ENCODE measurements around the gene MT1H. TPM values are rescaled to one million over a fixed set of nuclear protein-coding genes. Genes with fewer than 3 reads are reported as not detected.

MT1H gene
- total and polyA plus RNA-seq, 2 donors (not counting 1 experiment from before 2014, with no cell fraction given): not detected

DNA sequence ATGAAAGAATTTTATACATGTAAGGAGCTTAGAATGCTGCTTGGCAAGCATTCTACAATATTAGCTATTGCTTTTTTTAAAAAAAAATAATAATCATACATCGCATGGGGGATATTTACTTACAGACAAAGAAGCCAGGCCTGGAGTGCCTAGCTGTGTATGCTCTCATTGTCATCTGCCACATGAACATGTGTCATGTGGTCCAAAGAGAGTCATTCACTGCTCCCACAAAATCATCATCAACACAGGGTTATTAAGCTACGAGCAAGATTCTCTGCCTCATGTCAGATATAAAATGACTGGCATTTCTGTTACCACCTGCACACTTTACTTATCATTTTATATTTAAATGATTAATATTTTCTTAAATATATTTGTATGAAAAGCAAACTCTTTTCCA, 46.0 kb upstream of the MT1H start:
- ATAC-seq (ENCODE audit: low read depth) (no peak), DNase-seq (no peak)
- H3K9ac ChIP-seq (ENCODE audit: low read length): no peak overlapping the region
- POLR2A ChIA-PET: no interaction called here
- no peaks in the 10 kb centered on the region for H3K79me2 ChIP-seq (ENCODE audit: control insufficient read depth, insufficient read depth, low read length)
- intact Hi-C loops (cut with micrococcal nuclease): no loop called here
- H3K36me3 ChIP-seq (replicated peaks in 1 of 2; ENCODE audit: control extremely low read depth in 1 of 2, control insufficient read depth in 1 of 2, extremely low read depth in 1 of 2, insufficient read depth in 2 of 2, low read length in 1 of 2): no peaks in the 10 kb centered on the region
- no peaks in the 10 kb centered on the region for H4K20me1 ChIP-seq (ENCODE audit: control insufficient read depth, insufficient read depth, low read length, poor library complexity, severe bottlenecking)
- no peak overlapping the region for H3K4me2 ChIP-seq (replicated peaks; ENCODE audit: low read depth, low read length, poor library complexity, severe bottlenecking)
- peaks cover 14% of the 10 kb centered on the region in 2 donors for H3K4me1 ChIP-seq (ENCODE audit: control insufficient read depth in 2 of 2, insufficient read depth in 2 of 2, low read length in 2 of 2)
- CTCF ChIA-PET: interaction anchor here (0.9 to 1.7 kb wide), 4 partner anchors 12 to 23 kb away, joined by 3 to 5 read pairs (median 4); partner anchors contain the start of gene MT1A
- no peaks in the 10 kb centered on the region for H3K9me3 ChIP-seq (ENCODE audit: control extremely low read depth in 1 of 3, control insufficient read depth in 2 of 3, insufficient read depth in 1 of 3, low read length in 2 of 3)
- Mint-ChIP-seq H3K9me3 (ENCODE audit: insufficient read depth) (no peaks in the 10 kb centered on the region), H3K27me3 (peaks cover 44% of the 10 kb centered on the region), H3K4me1 (peaks cover 13% of the 10 kb centered on the region), H3K4me3 (no peak overlapping the region), H3K27ac (no peak overlapping the region)
- TF ChIP-seq EZH2 (IDR thresholded peaks at IDR 0.05; ENCODE audit: borderline replicate concordance, insufficient read depth, low read depth, low read length, poor library complexity, severe bottlenecking): no peak
- peaks cover 0 to 35% (median 21%) of the 10 kb centered on the region in 4 experiments for H3K27me3 ChIP-seq (replicated peaks in 1 of 4; ENCODE audit: control extremely low read depth in 1 of 4, control insufficient read depth in 3 of 4, insufficient read depth in 4 of 4, low read length in 3 of 4)
- no peak overlapping the region for H3K27ac ChIP-seq (ENCODE audit: low read length in 2 of 2)
- H3K4me3 ChIP-seq (ENCODE audit: control extremely low read depth in 1 of 5, extremely low read depth in 1 of 5, insufficient read depth in 1 of 5, low read depth in 2 of 5, low read length in 4 of 5): no peak overlapping the region
- no CpG with 5 or more reads among the region's 2 CpGs for WGBS (ENCODE audit: insufficient coverage)
- no peak overlapping the region for H2AFZ ChIP-seq (ENCODE audit: insufficient read depth, low read depth, low read length, poor library complexity, severe bottlenecking)

DNA sequence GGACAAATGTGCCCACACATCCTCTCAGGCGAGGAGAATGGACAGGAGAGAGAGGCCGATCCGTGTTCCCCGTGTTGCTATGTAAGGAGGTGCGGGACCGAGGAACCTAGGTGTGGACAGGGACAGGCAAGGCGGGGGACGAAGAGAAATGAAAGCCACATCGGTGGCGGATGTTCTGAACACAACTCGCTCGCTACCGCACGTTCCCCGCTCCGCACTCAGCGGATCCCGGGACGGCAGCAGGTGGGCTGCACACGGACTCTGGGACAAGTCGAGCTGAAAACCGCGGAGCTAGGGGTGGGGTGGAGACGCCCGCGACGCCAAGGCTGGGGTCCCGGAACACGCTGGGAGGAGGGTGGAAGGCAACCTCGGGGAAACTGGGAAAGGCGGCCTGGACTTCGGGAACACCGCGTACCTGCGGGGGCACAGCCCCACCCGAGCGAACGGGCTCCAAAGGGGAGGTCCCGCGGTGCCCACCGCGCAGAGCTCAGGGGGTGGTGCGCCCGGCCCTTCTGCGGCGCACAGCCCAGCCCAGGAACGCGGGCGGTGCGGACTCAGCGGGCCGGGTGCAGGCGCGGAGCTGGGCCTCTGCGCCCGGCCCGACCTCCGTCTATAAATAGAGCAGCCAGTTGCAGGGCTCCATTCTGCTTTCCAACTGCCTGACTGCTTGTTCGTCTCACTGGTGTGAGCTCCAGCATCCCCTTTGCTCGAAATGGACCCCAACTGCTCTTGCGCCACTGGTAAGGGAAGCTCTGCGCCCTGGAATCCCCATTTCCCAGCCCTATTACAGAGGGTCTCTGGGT, 44.3 kb upstream of the MT1H start, which contains the start of gene MT1E:
Gene MT1E, plus strand, starts transcription at position 642 of the 803 bp plus-strand sequence. Its CDS starts 71 bp downstream, at position 713.
- H3K36me3 ChIP-seq (replicated peaks in 1 of 2; ENCODE audit: control extremely low read depth in 1 of 2, control insufficient read depth in 1 of 2, extremely low read depth in 1 of 2, insufficient read depth in 2 of 2, low read length in 1 of 2): no peaks in the 10 kb centered on the region
- peak within 1 kb of the TSS; percentile 54 for H3K9ac ChIP-seq (ENCODE audit: low read length)
- H3K27ac Mint-ChIP-seq: no peak within 1 kb of the TSS
- H4K20me1 ChIP-seq (ENCODE audit: control insufficient read depth, insufficient read depth, low read length, poor library complexity, severe bottlenecking): no peaks in the 10 kb centered on the region
- H3K4me1 Mint-ChIP-seq: peaks cover 23% of the 10 kb centered on the region
- H3K4me3 ChIP-seq (ENCODE audit: control extremely low read depth in 1 of 5, extremely low read depth in 1 of 5, insufficient read depth in 1 of 5, low read depth in 2 of 5, low read length in 4 of 5): peak within 1 kb of the TSS in 4 of 5 experiments; percentile 19 to 44 (median 32)
- H3K27me3 ChIP-seq (replicated peaks in 1 of 4; ENCODE audit: control extremely low read depth in 1 of 4, control insufficient read depth in 3 of 4, insufficient read depth in 4 of 4, low read length in 3 of 4): peaks cover 0 to 28% (median 16%) of the 10 kb centered on the region in 4 experiments
- H3K4me1 ChIP-seq (ENCODE audit: control insufficient read depth in 2 of 2, insufficient read depth in 2 of 2, low read length in 2 of 2): peaks cover 19 to 23% of the 10 kb centered on the region in 2 donors
- DNase-seq (peak; percentile 38), ATAC-seq (ENCODE audit: low read depth) (peak; percentile 31)
- 4% methylated on average over 62 of the region's 62 CpGs for WGBS (ENCODE audit: insufficient coverage)
- H3K27ac ChIP-seq (ENCODE audit: low read length in 2 of 2): no peak within 1 kb of the TSS
- peak within 1 kb of the TSS; percentile 85 for H3K4me3 Mint-ChIP-seq
- peak within 1 kb of the TSS; percentile 70 for H3K4me2 ChIP-seq (replicated peaks; ENCODE audit: low read depth, low read length, poor library complexity, severe bottlenecking)
- peak within 1 kb of the TSS; percentile 55 for H2AFZ ChIP-seq (ENCODE audit: insufficient read depth, low read depth, low read length, poor library complexity, severe bottlenecking)
- H3K9me3 ChIP-seq (ENCODE audit: control extremely low read depth in 1 of 3, control insufficient read depth in 2 of 3, insufficient read depth in 1 of 3, low read length in 2 of 3): no peaks in the 10 kb centered on the region
- H3K9me3 Mint-ChIP-seq (ENCODE audit: insufficient read depth): no peaks in the 10 kb centered on the region
- POLR2A ChIA-PET: interaction anchor here (0.7 kb wide), 1 partner anchor 32 kb away, joined by 5 read pairs; no protein-coding TSS in a partner anchor
- no peaks in the 10 kb centered on the region for H3K79me2 ChIP-seq (ENCODE audit: control insufficient read depth, insufficient read depth, low read length)
- TF ChIP-seq, protein P1, sequence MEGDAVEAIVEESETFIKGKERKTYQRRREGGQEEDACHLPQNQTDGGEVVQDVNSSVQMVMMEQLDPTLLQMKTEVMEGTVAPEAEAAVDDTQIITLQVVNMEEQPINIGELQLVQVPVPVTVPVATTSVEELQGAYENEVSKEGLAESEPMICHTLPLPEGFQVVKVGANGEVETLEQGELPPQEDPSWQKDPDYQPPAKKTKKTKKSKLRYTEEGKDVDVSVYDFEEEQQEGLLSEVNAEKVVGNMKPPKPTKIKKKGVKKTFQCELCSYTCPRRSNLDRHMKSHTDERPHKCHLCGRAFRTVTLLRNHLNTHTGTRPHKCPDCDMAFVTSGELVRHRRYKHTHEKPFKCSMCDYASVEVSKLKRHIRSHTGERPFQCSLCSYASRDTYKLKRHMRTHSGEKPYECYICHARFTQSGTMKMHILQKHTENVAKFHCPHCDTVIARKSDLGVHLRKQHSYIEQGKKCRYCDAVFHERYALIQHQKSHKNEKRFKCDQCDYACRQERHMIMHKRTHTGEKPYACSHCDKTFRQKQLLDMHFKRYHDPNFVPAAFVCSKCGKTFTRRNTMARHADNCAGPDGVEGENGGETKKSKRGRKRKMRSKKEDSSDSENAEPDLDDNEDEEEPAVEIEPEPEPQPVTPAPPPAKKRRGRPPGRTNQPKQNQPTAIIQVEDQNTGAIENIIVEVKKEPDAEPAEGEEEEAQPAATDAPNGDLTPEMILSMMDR (IDR thresholded peaks at IDR 0.05): no peak
- no peak for TF ChIP-seq EZH2 (IDR thresholded peaks at IDR 0.05; ENCODE audit: borderline replicate concordance, insufficient read depth, low read depth, low read length, poor library complexity, severe bottlenecking)
- intact Hi-C loops (cut with micrococcal nuclease): no loop called here
- peaks cover 35% of the 10 kb centered on the region for H3K27me3 Mint-ChIP-seq
- CTCF ChIA-PET: interaction anchor here (0.6 kb wide), 1 partner anchor 543 kb away, joined by 3 read pairs; no protein-coding TSS in a partner anchor

All from B cell (primary cell).